SK-N-SH (cell line): ENCODE measurements around the gene KNDC1. TPM values are rescaled to one million over a fixed set of nuclear protein-coding genes. Genes with fewer than 3 reads are reported as not detected.

Source experiments
- CTCF ChIA-PET: fragments of 300-600, 350-600 bp; formaldehyde crosslinking; extraction: SDS; loops from one replicate; lab custom pipeline; 2021; lab: Yijun Ruan, JAX
- POLR2A ChIA-PET: fragments of 350-600 bp; sonication (Branson Sonifier 250); formaldehyde crosslinking; extraction: SDS; loops from one replicate; lab custom pipeline; 2020; ENCODE audit warnings: antibody characterized with exemption, inconsistent platforms; lab: Yijun Ruan, JAX
- DNase-seq: peaks from one replicate; pipeline ENCODE4 v3.0.0; 2012
- H2AFZ ChIP-seq: fragments of 200-600 bp; sonication (generic); 2 replicates; pipeline ENCODE4 v1.8.1; 2016; ENCODE audit warnings: antibody characterized with exemption, mild to moderate bottlenecking, low read depth
- H3F3A ChIP-seq: fragments of 200-600 bp; sonication (generic); replicated peaks from 2 replicates; pipeline ENCODE3; 2016; ENCODE audit warnings: antibody characterized with exemption, mild to moderate bottlenecking; ENCODE audit not compliant: insufficient read depth
- H3K27ac ChIP-seq, 2 experiments: fragments of 200-500 bp in 1 of 2; fragments of 200-600 bp in 1 of 2; sonication (Bioruptor generic) in 1 of 2; sonication (generic), shearing (Covaris generic) in 1 of 2; 2 replicates each; pipeline versions ENCODE4 v1.5.1 to v1.6.1; 2014 to 2016; ENCODE audit warnings: low read depth in 2 of 2, inconsistent platforms in 1 of 2, low read length in 1 of 2, mild to moderate bottlenecking in 1 of 2, mixed read lengths in 1 of 2
- H3K27me3 ChIP-seq: fragments of 200-600 bp; sonication (generic), shearing (Covaris generic); 2 replicates; pipeline ENCODE4 v1.6.1; 2016; ENCODE audit warnings: mixed run types; ENCODE audit not compliant: insufficient read depth
- H3K36me3 ChIP-seq, 2 experiments: fragments of 200-500 bp in 1 of 2; fragments of 200-600 bp in 1 of 2; sonication (Bioruptor generic) in 1 of 2; sonication (generic) in 1 of 2; replicated peaks in 1 of 2; 2 replicates each; pipeline versions ENCODE3 to v1.5.1; 2014 to 2016; ENCODE audit warnings: low read length in 1 of 2, mild to moderate bottlenecking in 1 of 2; ENCODE audit not compliant: insufficient read depth in 2 of 2, control insufficient read depth in 1 of 2
- H3K4me1 ChIP-seq, 2 experiments: fragments of 200-500 bp in 1 of 2; fragments of 200-600 bp in 1 of 2; sonication (Bioruptor generic) in 1 of 2; sonication (generic), shearing (Covaris generic) in 1 of 2; 2 replicates each; pipeline versions ENCODE4 v1.5.1 to v1.6.1; 2014 to 2016; ENCODE audit warnings: low read depth in 1 of 2, low read length in 1 of 2, mixed run types in 1 of 2; ENCODE audit not compliant: insufficient read depth in 2 of 2, control insufficient read depth in 1 of 2
- H3K4me2 ChIP-seq: fragments of 200-600 bp; sonication (generic), shearing (Covaris generic); 2 replicates; pipeline ENCODE4 v1.6.1; 2017; ENCODE audit warnings: mixed run types
- H3K4me3 ChIP-seq, 2 experiments: fragments of 200-500 bp in 1 of 2; fragments of 200-600 bp in 1 of 2; sonication (Bioruptor generic) in 1 of 2; sonication (generic), shearing (Covaris generic) in 1 of 2; 2 replicates each; pipeline versions ENCODE4 v1.5.1 to v1.8.1; 2014 to 2016; ENCODE audit warnings: low read depth in 2 of 2, inconsistent platforms in 1 of 2, low read length in 1 of 2, mild to moderate bottlenecking in 1 of 2, mixed read lengths in 1 of 2, moderate library complexity in 1 of 2
- H3K79me2 ChIP-seq: fragments of 200-600 bp; sonication (generic); 2 replicates; pipeline ENCODE4 v1.8.1; 2017; ENCODE audit warnings: mild to moderate bottlenecking; ENCODE audit not compliant: insufficient read depth
- H3K9ac ChIP-seq: fragments of 200-600 bp; sonication (generic); 2 replicates; pipeline ENCODE4 v1.6.1; 2017; ENCODE audit warnings: mixed run types
- H3K9me2 ChIP-seq: fragments of 200-600 bp; sonication (generic); 2 replicates; pipeline ENCODE4 v1.6.1; 2017; ENCODE audit warnings: mixed run types
- H3K9me3 ChIP-seq: fragments of 200-600 bp; sonication (generic); 2 replicates; pipeline ENCODE4 v1.6.1; 2017; ENCODE audit warnings: mixed run types, mild to moderate bottlenecking, moderate library complexity
- H4K20me1 ChIP-seq: fragments of 200-600 bp; sonication (generic); 2 replicates; pipeline ENCODE4 v1.6.1; 2017; ENCODE audit warnings: mild to moderate bottlenecking, mixed run types; ENCODE audit not compliant: insufficient read depth
- CHD2 ChIP-seq: fragments of 150-350 bp; IDR thresholded peaks from 2 replicates; pipeline ENCODE4 v1.6.1; 2018; ENCODE audit warnings: low read length; ENCODE audit not compliant: partially characterized antibody
- ELF1 ChIP-seq: IDR thresholded peaks from 2 replicates; pipeline ENCODE4 v1.4.0; 2012
- EP300 ChIP-seq, 2 experiments: IDR thresholded peaks; 2 replicates each; pipeline versions ENCODE4 v1.4.0 to v1.6.1; 2012; ENCODE audit warnings: borderline replicate concordance in 1 of 2, low read depth in 1 of 2, low read length in 1 of 2
- FOSL2 ChIP-seq: IDR thresholded peaks from 2 replicates; pipeline ENCODE4 v1.4.0; 2012; ENCODE audit warnings: low read depth, mild to moderate bottlenecking, moderate library complexity, borderline replicate concordance
- FOXJ3 ChIP-seq: sonication (generic); formaldehyde crosslinking; IDR thresholded peaks from 2 replicates; pipeline ENCODE4 v1.5.1; 2020; ENCODE audit warnings: mild to moderate bottlenecking, missing genetic modification reagents
- GABPA ChIP-seq: IDR thresholded peaks from 2 replicates; pipeline ENCODE4 v1.4.0; 2012; ENCODE audit warnings: low read depth, mild to moderate bottlenecking
- JUND ChIP-seq: IDR thresholded peaks from 2 replicates; pipeline ENCODE4 v1.4.0; 2012
- MAX ChIP-seq: IDR thresholded peaks from 2 replicates; pipeline ENCODE4 v1.4.0; 2012; ENCODE audit warnings: low read depth
- MEF2A ChIP-seq: IDR thresholded peaks from 2 replicates; pipeline ENCODE4 v1.4.0; 2012; ENCODE audit warnings: low read depth, borderline replicate concordance
- NFIC ChIP-seq: IDR thresholded peaks from 2 replicates; pipeline ENCODE4 v1.4.0; 2012; ENCODE audit warnings: borderline replicate concordance
- NRF1 ChIP-seq: IDR thresholded peaks from 2 replicates; pipeline ENCODE4 v1.6.1; 2012; ENCODE audit warnings: low read depth, mild to moderate bottlenecking, low read length
- POLR2AphosphoS5 ChIP-seq: IDR thresholded peaks from 2 replicates; pipeline ENCODE4 v1.6.1; 2012; ENCODE audit warnings: low read depth, low read length
- RAD21 ChIP-seq: IDR thresholded peaks from 2 replicates; pipeline ENCODE4 v1.6.1; 2012; ENCODE audit warnings: mild to moderate bottlenecking, low read length
- RXRA ChIP-seq: IDR thresholded peaks from 2 replicates; pipeline ENCODE4 v1.4.0; 2012; ENCODE audit warnings: low read depth, mild to moderate bottlenecking, borderline replicate concordance
- SIN3A ChIP-seq: IDR thresholded peaks from 2 replicates; pipeline ENCODE4 v1.6.1; 2012; ENCODE audit warnings: low read depth, mild to moderate bottlenecking, low read length, moderate library complexity, borderline replicate concordance
- SMC3 ChIP-seq: IDR thresholded peaks from 2 replicates; pipeline ENCODE4 v1.6.1; 2012; ENCODE audit warnings: low read depth, low read length, improper control_type of control experiment
- TCF12 ChIP-seq: IDR thresholded peaks from 2 replicates; pipeline ENCODE4 v1.4.0; 2012
- USF2 ChIP-seq: fragments of 150-350 bp; IDR thresholded peaks from 2 replicates; pipeline ENCODE4 v1.6.1; 2017; ENCODE audit warnings: antibody characterized with exemption, low read length, low read depth, borderline replicate concordance
- YY1 ChIP-seq: IDR thresholded peaks from 2 replicates; pipeline ENCODE4 v1.4.0; 2012; ENCODE audit warnings: low read depth, mild to moderate bottlenecking
- ZBTB33 ChIP-seq: IDR thresholded peaks from 2 replicates; pipeline ENCODE4 v1.4.0; 2012; ENCODE audit warnings: low read depth, borderline replicate concordance
- WGBS: methylation state at CpG from one replicate; pipeline ENCODE4 v1.1.6; 2017; ENCODE audit warnings: low lambda C conversion rate; 5-methylcytosine and 5-hydroxymethylcytosine counted together
- polyA plus RNA-seq, 3 experiments: library from polyadenylated mRNA; depleted of rRNA; stranded (reverse); fragments of >200 nt; gene quantifications; 2 replicates each; pipeline ENCODE4 v1.2.3, GENCODE V29; 2012
- TF ChIP-seq, protein P1 (sequence below): IDR thresholded peaks from 2 replicates; pipeline ENCODE4 v1.4.0; 2012; ENCODE audit warnings: low read depth, borderline replicate concordance

Gene KNDC1
- polyA plus RNA-seq, 1 of the 3 experiments (the other 2 are of a cell fraction): 1.4 TPM

DNA sequence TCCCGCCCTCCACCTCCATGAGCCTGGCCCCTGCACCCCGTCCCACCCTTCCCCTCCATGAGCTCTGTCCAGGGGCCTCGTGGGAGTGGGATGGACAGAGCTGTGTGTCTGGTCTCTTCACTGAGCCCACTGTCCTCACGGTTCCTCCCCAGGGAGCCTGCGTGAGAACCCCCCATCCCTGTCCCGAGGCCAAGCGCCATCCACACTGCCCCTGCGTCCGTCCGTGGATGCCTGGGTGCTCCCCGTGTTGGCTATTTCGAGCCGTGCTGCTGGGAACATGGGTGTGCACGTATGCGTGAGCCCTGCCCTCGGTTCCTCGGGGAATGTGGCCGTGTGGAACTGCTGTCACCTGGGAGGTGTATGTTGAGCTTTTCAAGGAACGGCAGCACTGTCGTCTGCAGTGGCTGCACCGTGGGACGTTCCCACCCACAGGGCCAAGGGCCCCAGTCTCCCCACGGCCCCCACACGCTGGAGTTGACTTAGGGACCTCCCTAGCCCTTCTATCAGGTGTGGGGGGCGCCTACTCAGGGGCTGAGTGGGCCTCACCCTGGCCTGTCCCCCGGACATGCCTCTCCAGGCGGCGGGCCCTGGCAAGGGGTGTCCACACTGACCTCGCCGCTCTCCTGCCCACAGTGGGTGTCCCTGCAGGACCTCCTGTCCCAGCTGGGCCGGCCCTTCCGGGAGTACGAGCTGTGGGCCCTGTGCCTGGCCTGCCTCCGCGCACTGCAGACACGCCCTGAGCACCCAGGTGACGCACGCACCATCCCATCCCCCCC lies 28.1 kb downstream of the KNDC1 start:
- no peaks in the 10 kb centered on the region; the same call in 1 of the 2 replicates for H3K27me3 ChIP-seq
- H3K79me2 ChIP-seq: no peaks in the 10 kb centered on the region
- no peaks in the 10 kb centered on the region for H3K9me2 ChIP-seq
- H2AFZ ChIP-seq: no peak overlapping the region
- H3K4me1 ChIP-seq: no peaks in the 10 kb centered on the region
- ChIA-PET CTCF (interaction anchor here (0.9 kb wide), 1 partner anchor 45 kb away, joined by 5 read pairs; no protein-coding TSS in a partner anchor), POLR2A (no interaction called here)
- H3K9me3 ChIP-seq: no peaks in the 10 kb centered on the region
- H4K20me1 ChIP-seq: no peaks in the 10 kb centered on the region
- no peaks in the 10 kb centered on the region for H3K36me3 ChIP-seq
- H3K9ac ChIP-seq: no peak overlapping the region
- no peak for TF ChIP-seq ZBTB33
- TF ChIP-seq FOSL2: no peak
- no peak overlapping the region for H3K4me3 ChIP-seq
- WGBS: 62% methylated on average over 8 of the region's 38 CpGs
- no peaks in the 10 kb centered on the region for H3F3A ChIP-seq
- H3K27ac ChIP-seq: no peak overlapping the region
- no peak overlapping the region for H3K4me2 ChIP-seq
- DNase-seq: no peak

- no peak overlapping the region for H3K4me3 ChIP-seq
- ChIA-PET POLR2A (no interaction called here), CTCF (no interaction called here)
- no peak for TF ChIP-seq SIN3A
- TF ChIP-seq FOXJ3 (CRISPR knock-in tag): no peak
- TF ChIP-seq POLR2AphosphoS5: no peak
- TF ChIP-seq RXRA: no peak
- no peak for TF ChIP-seq MAX
- no peak for TF ChIP-seq CHD2
- no peak for TF ChIP-seq SMC3
- no peak for TF ChIP-seq NRF1
- no peak for TF ChIP-seq YY1
- TF ChIP-seq MEF2A: no peak
- TF ChIP-seq USF2: no peak
- no peak for TF ChIP-seq EP300 (IDR thresholded peaks at IDR 0.05; ENCODE audit: borderline replicate concordance in 1 of 2, low read depth in 1 of 2, low read length in 1 of 2)
- TF ChIP-seq, protein P1, sequence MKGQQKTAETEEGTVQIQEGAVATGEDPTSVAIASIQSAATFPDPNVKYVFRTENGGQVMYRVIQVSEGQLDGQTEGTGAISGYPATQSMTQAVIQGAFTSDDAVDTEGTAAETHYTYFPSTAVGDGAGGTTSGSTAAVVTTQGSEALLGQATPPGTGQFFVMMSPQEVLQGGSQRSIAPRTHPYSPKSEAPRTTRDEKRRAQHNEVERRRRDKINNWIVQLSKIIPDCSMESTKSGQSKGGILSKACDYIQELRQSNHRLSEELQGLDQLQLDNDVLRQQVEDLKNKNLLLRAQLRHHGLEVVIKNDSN: no peak
- TF ChIP-seq NFIC: no peak
- TF ChIP-seq TCF12: no peak
- no peak for TF ChIP-seq RAD21
- no peak for TF ChIP-seq ELF1
- no peak for TF ChIP-seq JUND
- TF ChIP-seq ZBTB33: no peak
- TF ChIP-seq GABPA: no peak
- H3K9me2 ChIP-seq: no peaks in the 10 kb centered on the region
- H3K36me3 ChIP-seq: no peaks in the 10 kb centered on the region
- no peaks in the 10 kb centered on the region; the same call in 1 of the 2 replicates for H3K27me3 ChIP-seq
- no peak for DNase-seq
- H3F3A ChIP-seq: no peaks in the 10 kb centered on the region
- H3K27ac ChIP-seq: no peak overlapping the region
- no peaks in the 10 kb centered on the region for H4K20me1 ChIP-seq
- 68% methylated on average over 7 of the region's 22 CpGs for WGBS
- H3K79me2 ChIP-seq: no peaks in the 10 kb centered on the region
- no peak overlapping the region for H2AFZ ChIP-seq
- no peak overlapping the region for H3K9ac ChIP-seq
- H3K4me2 ChIP-seq: no peak overlapping the region
- no peaks in the 10 kb centered on the region for H3K4me1 ChIP-seq
- H3K9me3 ChIP-seq: no peaks in the 10 kb centered on the region
These were observed 29.2 kb downstream of the KNDC1 start for GRCh38 chr10:133189256-133189655.
